ENCODE measurements around the gene DLX4. TPM values are rescaled to one million over a fixed set of nuclear protein-coding genes. Genes with fewer than 3 reads are reported as not detected.

Gene DLX4
- polyA plus RNA-seq, 2 donors = 0.28 to 1.0 TPM

- Histone ChIP-seq H3K4me1 (ENCODE audit: control insufficient read depth in 2 of 2, insufficient read depth in 2 of 2, low read length in 1 of 2) (peaks cover 7 to 14% of the 10 kb centered on the region in 2 donors), H3K4me3 (ENCODE audit: low read depth in 1 of 2, low read length in 2 of 2) (no peak overlapping the region), H3K27ac (ENCODE audit: low read depth in 2 of 2, low read length in 1 of 2) (no peak overlapping the region), H3K27me3 (ENCODE audit: control insufficient read depth in 1 of 2, insufficient read depth in 2 of 2, low read length in 2 of 2) (no peaks in the 10 kb centered on the region), H3K36me3 (ENCODE audit: control insufficient read depth in 2 of 2, insufficient read depth in 2 of 2, low read length in 1 of 2) (no peaks in the 10 kb centered on the region), H3K9me3 (ENCODE audit: control insufficient read depth in 2 of 2, insufficient read depth in 1 of 2, low read depth in 1 of 2, low read length in 1 of 2) (no peaks in the 10 kb centered on the region)
- 20 to 50% methylated on average over 3 of the region's 3 CpGs for WGBS, 2 donors
Measured at GRCh38 chr17:49984283-49984682, 15.3 kb downstream of the DLX4 start.

GRCh38 chr17:49984776-49985175, 15.8 kb downstream of the DLX4 start:
- Histone ChIP-seq H3K9me3 (ENCODE audit: control insufficient read depth in 2 of 2, insufficient read depth in 1 of 2, low read depth in 1 of 2, low read length in 1 of 2) (no peaks in the 10 kb centered on the region), H3K27ac (ENCODE audit: low read depth in 2 of 2, low read length in 1 of 2) (no peak overlapping the region), H3K27me3 (ENCODE audit: control insufficient read depth in 1 of 2, insufficient read depth in 2 of 2, low read length in 2 of 2) (no peaks in the 10 kb centered on the region), H3K4me3 (ENCODE audit: low read depth in 1 of 2, low read length in 2 of 2) (no peak overlapping the region), H3K4me1 (ENCODE audit: control insufficient read depth in 2 of 2, insufficient read depth in 2 of 2, low read length in 1 of 2) (peaks cover 7 to 14% of the 10 kb centered on the region in 2 donors), H3K36me3 (ENCODE audit: control insufficient read depth in 2 of 2, insufficient read depth in 2 of 2, low read length in 1 of 2) (no peaks in the 10 kb centered on the region)
- WGBS, 2 donors = 62 to 66% methylated on average over 2 of the region's 2 CpGs

- Histone ChIP-seq H3K36me3 (ENCODE audit: control insufficient read depth in 2 of 2, insufficient read depth in 2 of 2, low read length in 1 of 2) (no peaks in the 10 kb centered on the region), H3K4me1 (ENCODE audit: control insufficient read depth in 2 of 2, insufficient read depth in 2 of 2, low read length in 1 of 2) (peaks cover 7 to 13% of the 10 kb centered on the region in 2 donors), H3K9me3 (ENCODE audit: control insufficient read depth in 2 of 2, insufficient read depth in 1 of 2, low read depth in 1 of 2, low read length in 1 of 2) (no peaks in the 10 kb centered on the region), H3K27ac (ENCODE audit: low read depth in 2 of 2, low read length in 1 of 2) (no peak overlapping the region), H3K27me3 (ENCODE audit: control insufficient read depth in 1 of 2, insufficient read depth in 2 of 2, low read length in 2 of 2) (no peaks in the 10 kb centered on the region), H3K4me3 (ENCODE audit: low read depth in 1 of 2, low read length in 2 of 2) (no peak overlapping the region)
- 62 to 65% methylated on average over 3 of the region's 3 CpGs for WGBS, 2 donors
Measured at GRCh38 chr17:49985310-49985990, 16.5 kb downstream of the DLX4 start.

- 66 to 73% methylated on average over 6 of the region's 6 CpGs for WGBS, 2 donors
- H3K4me1 ChIP-seq (ENCODE audit: control insufficient read depth in 2 of 2, insufficient read depth in 2 of 2, low read length in 1 of 2) = peaks cover 7 to 11% of the 10 kb centered on the region in 2 donors
- no peaks in the 10 kb centered on the region for H3K27me3 ChIP-seq (ENCODE audit: control insufficient read depth in 1 of 2, insufficient read depth in 2 of 2, low read length in 2 of 2)
- H3K4me3 ChIP-seq (ENCODE audit: low read depth in 1 of 2, low read length in 2 of 2) = no peak overlapping the region
- no peak overlapping the region for H3K27ac ChIP-seq (ENCODE audit: low read depth in 2 of 2, low read length in 1 of 2)
- peaks cover 0 to 2% of the 10 kb centered on the region in 2 donors for H3K36me3 ChIP-seq (ENCODE audit: control insufficient read depth in 2 of 2, insufficient read depth in 2 of 2, low read length in 1 of 2)
- no peaks in the 10 kb centered on the region for H3K9me3 ChIP-seq (ENCODE audit: control insufficient read depth in 2 of 2, insufficient read depth in 1 of 2, low read depth in 1 of 2, low read length in 1 of 2)
Measured at GRCh38 chr17:49986396-49987289, 17.7 kb downstream of the DLX4 start.

- Histone ChIP-seq H3K4me1 (ENCODE audit: control insufficient read depth in 2 of 2, insufficient read depth in 2 of 2, low read length in 1 of 2) (peaks cover 7 to 11% of the 10 kb centered on the region in 2 donors), H3K36me3 (ENCODE audit: control insufficient read depth in 2 of 2, insufficient read depth in 2 of 2, low read length in 1 of 2) (peaks cover 0 to 2% of the 10 kb centered on the region in 2 donors), H3K27ac (ENCODE audit: low read depth in 2 of 2, low read length in 1 of 2) (no peak overlapping the region), H3K4me3 (ENCODE audit: low read depth in 1 of 2, low read length in 2 of 2) (no peak overlapping the region), H3K9me3 (ENCODE audit: control insufficient read depth in 2 of 2, insufficient read depth in 1 of 2, low read depth in 1 of 2, low read length in 1 of 2) (no peaks in the 10 kb centered on the region), H3K27me3 (ENCODE audit: control insufficient read depth in 1 of 2, insufficient read depth in 2 of 2, low read length in 2 of 2) (no peaks in the 10 kb centered on the region)
- WGBS, 2 donors = 35 to 45% methylated on average over 2 of the region's 2 CpGs
Measured at GRCh38 chr17:49987290-49987585, 18.2 kb downstream of the DLX4 start.

- 11 to 12% methylated on average over 16 to 17 of the region's 17 CpGs for WGBS, 2 donors
- Histone ChIP-seq H3K27me3 (ENCODE audit: control insufficient read depth in 1 of 2, insufficient read depth in 2 of 2, low read length in 2 of 2) (peaks cover 0 to 3% of the 10 kb centered on the region in 2 donors), H3K9me3 (ENCODE audit: control insufficient read depth in 2 of 2, insufficient read depth in 1 of 2, low read depth in 1 of 2, low read length in 1 of 2) (no peaks in the 10 kb centered on the region), H3K27ac (ENCODE audit: low read depth in 2 of 2, low read length in 1 of 2) (no peak overlapping the region), H3K36me3 (ENCODE audit: control insufficient read depth in 2 of 2, insufficient read depth in 2 of 2, low read length in 1 of 2) (peaks cover 0 to 2% of the 10 kb centered on the region in 2 donors), H3K4me1 (ENCODE audit: control insufficient read depth in 2 of 2, insufficient read depth in 2 of 2, low read length in 1 of 2) (peaks cover 7 to 15% of the 10 kb centered on the region in 2 donors), H3K4me3 (ENCODE audit: low read depth in 1 of 2, low read length in 2 of 2) (no peak overlapping the region)
Measured at GRCh38 chr17:49987681-49988441, 18.9 kb downstream of the DLX4 start.

- Histone ChIP-seq H3K27me3 (ENCODE audit: control insufficient read depth in 1 of 2, insufficient read depth in 2 of 2, low read length in 2 of 2) (peaks cover 0 to 3% of the 10 kb centered on the region in 2 donors), H3K36me3 (ENCODE audit: control insufficient read depth in 2 of 2, insufficient read depth in 2 of 2, low read length in 1 of 2) (peaks cover 0 to 2% of the 10 kb centered on the region in 2 donors), H3K27ac (ENCODE audit: low read depth in 2 of 2, low read length in 1 of 2) (no peak overlapping the region), H3K9me3 (ENCODE audit: control insufficient read depth in 2 of 2, insufficient read depth in 1 of 2, low read depth in 1 of 2, low read length in 1 of 2) (no peaks in the 10 kb centered on the region), H3K4me1 (ENCODE audit: control insufficient read depth in 2 of 2, insufficient read depth in 2 of 2, low read length in 1 of 2) (peaks cover 10 to 18% of the 10 kb centered on the region in 2 donors), H3K4me3 (ENCODE audit: low read depth in 1 of 2, low read length in 2 of 2) (no peak overlapping the region)
- WGBS, 2 donors = 41 to 80% methylated on average over 4 of the region's 4 CpGs
Measured at GRCh38 chr17:49989518-49989880, 20.5 kb downstream of the DLX4 start.

- Histone ChIP-seq H3K4me1 (ENCODE audit: control insufficient read depth in 2 of 2, insufficient read depth in 2 of 2, low read length in 1 of 2) (peaks cover 11 to 23% of the 10 kb centered on the region in 2 donors), H3K9me3 (ENCODE audit: control insufficient read depth in 2 of 2, insufficient read depth in 1 of 2, low read depth in 1 of 2, low read length in 1 of 2) (no peaks in the 10 kb centered on the region), H3K27me3 (ENCODE audit: control insufficient read depth in 1 of 2, insufficient read depth in 2 of 2, low read length in 2 of 2) (peaks cover 0 to 4% of the 10 kb centered on the region in 2 donors), H3K27ac (ENCODE audit: low read depth in 2 of 2, low read length in 1 of 2) (no peak overlapping the region), H3K36me3 (ENCODE audit: control insufficient read depth in 2 of 2, insufficient read depth in 2 of 2, low read length in 1 of 2) (peaks cover 0 to 2% of the 10 kb centered on the region in 2 donors), H3K4me3 (ENCODE audit: low read depth in 1 of 2, low read length in 2 of 2) (no peak overlapping the region)
- WGBS, 2 donors = 40% methylated on average over 3 of the region's 3 CpGs
Measured at GRCh38 chr17:49990331-49990730, 21.3 kb downstream of the DLX4 start.

GRCh38 chr17:49990921-49991320, 21.9 kb downstream of the DLX4 start:
- peaks cover 11 to 26% of the 10 kb centered on the region in 2 donors for H3K4me1 ChIP-seq (ENCODE audit: control insufficient read depth in 2 of 2, insufficient read depth in 2 of 2, low read length in 1 of 2)
- H3K36me3 ChIP-seq (ENCODE audit: control insufficient read depth in 2 of 2, insufficient read depth in 2 of 2, low read length in 1 of 2) = peaks cover 0 to 2% of the 10 kb centered on the region in 2 donors
- H3K9me3 ChIP-seq (ENCODE audit: control insufficient read depth in 2 of 2, insufficient read depth in 1 of 2, low read depth in 1 of 2, low read length in 1 of 2) = no peaks in the 10 kb centered on the region
- H3K4me3 ChIP-seq (ENCODE audit: low read depth in 1 of 2, low read length in 2 of 2) = no peak overlapping the region
- 77 to 84% methylated on average over 8 of the region's 8 CpGs for WGBS, 2 donors
- H3K27ac ChIP-seq (ENCODE audit: low read depth in 2 of 2, low read length in 1 of 2) = no peak overlapping the region
- H3K27me3 ChIP-seq (ENCODE audit: control insufficient read depth in 1 of 2, insufficient read depth in 2 of 2, low read length in 2 of 2) = peaks cover 0 to 6% of the 10 kb centered on the region in 2 donors
